ENCODE measurements around the gene CCL20.

Gene CCL20

DNA sequence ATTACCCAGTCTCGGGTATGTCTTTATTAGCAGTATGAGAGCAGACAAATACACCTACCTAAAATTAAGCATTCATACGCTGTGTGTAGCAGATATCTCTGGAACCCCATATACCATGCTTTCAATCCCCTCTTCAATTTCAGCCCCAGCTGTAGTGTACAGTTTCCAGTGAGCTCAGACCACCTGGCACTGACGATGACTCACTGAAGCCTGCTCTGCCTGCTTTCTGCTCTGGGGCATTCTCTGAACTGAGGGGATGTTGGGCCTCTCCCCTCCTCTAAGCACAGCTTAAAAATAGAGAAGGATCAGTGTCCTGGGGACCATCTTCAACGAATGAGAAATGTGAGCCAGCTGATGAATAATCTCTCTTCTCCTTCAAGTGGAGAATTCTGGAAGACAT is 8.7 kb upstream of the CCL20 start:
- no peak for DNase-seq

DNA sequence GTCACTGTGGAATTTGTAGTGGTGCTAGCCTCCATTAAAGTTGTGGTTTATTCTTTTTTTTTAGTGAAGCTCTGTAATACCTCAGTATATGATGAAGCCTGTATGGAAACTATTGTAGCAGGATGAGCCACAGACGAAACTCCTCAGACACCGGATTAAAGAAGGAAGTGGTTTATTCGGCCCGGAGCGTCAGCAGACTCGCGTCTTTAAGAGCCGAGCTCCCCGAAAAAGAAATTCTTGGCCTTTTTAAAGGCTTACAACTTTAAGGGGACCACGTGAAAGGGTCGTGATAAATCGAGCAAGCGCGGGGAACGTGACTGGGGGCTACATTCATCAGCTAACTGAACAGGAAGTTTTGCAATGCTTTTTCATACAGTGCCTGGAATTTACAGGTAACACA is 8.1 kb upstream of the CCL20 start:
- no peak for DNase-seq

DNA sequence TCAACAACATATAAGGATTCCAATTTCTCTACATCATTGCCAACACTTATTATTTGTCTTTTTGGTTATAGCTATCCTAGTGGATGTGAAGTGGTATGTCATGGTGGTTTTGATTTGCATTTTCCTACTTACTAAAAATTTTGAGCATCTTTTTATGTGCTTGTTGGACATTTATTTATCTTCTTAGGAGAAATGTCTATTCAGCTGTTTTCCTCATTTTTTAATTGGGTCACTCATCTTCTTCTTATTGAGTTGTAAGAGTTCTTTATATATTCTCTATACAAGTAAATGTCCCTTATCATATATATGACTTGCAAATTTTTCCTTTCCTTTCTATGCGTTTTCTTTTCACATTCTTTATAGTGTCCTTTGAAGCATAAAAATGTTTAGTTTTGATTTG is 4.7 kb upstream of the CCL20 start:
- no peak for DNase-seq

DNA sequence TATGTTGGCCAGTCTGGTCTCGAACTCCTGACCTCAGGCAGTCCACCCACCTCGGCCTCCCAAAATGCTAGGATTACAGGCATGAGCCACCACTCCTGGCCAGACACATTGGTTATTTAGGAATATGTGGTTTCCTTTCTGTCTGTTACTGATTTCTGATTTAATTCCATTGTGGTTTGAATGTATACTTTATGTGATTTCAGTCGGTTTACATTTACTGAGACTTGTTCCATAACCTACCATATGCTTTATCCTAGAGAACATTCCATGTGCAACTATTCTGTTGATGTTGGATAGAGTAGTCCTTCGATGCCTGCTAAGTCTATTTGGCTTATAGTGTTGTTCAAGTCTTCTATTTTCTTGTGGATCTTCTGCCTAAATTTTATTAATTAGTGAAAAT is 1.6 kb upstream of the CCL20 start:
- DNase-seq: no peak

DNA sequence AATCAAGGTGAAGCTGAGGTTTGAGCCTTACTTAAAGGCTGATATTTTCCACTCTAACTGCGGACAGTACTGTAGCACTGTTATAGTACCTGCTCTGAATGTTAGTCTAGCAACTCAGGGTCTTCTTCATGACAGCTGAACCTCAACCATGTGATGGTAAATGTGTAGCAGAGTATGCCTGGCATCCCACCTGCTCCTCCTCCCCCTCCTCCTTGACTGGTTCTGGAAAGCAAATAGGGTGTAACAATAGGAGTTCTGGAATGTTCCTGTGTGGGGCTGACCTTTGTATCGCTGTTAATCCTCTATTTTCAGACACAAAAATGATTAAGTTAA is 447 bp upstream of the CCL20 start:
- no peak for DNase-seq

DNA sequence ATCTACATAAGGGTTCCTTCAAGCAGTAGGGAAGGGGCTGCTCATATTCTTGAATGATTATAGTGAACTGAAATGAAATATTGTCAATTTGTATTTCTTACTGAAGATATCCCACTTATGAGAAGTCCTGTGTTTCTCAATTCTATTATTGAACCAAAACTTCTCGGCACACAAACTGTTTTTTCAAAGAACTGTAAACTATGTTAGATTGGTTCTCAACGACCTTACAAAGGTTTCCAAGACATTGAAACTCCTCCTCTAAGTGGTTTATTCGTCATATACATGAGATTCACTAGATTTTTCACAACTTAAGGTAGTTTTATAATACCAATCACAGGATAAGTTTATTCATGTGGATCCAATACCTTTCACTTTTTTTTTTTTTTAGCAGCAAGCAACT is 1.4 kb downstream of the CCL20 start:
- DNase-seq: no peak

DNA sequence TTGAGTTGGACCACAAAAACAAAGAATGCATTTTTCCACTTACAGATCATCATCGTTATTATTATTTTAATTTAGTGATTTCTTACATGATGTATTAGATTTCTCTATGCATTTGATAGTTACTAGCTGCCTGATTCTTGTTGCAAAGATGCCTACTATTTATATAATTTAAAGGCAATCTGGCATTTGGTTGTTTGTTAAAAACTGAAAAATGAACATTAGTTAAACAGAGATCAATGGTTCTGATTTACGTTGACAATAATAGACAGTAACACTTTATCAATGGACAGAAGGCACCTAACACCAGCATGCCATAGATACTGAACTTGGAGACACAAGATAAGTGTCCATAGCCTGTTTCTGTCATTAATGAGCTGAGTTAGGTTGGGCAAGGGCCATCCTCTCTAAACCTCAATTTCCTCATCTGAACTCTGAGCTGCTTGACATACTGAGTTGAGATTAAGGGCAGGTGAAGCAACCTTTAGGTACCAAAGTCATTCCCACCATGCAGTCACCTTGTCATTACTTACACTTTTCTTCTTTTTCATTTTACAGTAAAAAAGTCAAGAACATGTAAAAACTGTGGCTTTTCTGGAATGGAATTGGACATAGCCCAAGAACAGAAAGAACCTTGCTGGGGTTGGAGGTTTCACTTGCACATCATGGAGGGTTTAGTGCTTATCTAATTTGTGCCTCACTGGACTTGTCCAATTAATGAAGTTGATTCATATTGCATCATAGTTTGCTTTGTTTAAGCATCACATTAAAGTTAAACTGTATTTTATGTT is 3.1 kb downstream of the CCL20 start:
- DNase-seq: no peak

DNA sequence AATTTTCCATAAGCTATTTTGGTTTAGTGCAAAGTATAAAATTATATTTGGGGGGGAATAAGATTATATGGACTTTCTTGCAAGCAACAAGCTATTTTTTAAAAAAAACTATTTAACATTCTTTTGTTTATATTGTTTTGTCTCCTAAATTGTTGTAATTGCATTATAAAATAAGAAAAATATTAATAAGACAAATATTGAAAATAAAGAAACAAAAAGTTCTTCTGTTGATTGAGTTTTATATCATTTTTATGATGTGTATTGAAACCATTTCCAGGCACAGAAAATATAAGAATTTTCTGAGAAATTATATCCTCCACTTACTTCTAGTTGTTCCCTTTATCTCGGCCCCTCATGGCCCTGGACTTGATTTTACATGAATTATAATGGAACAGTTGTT is 3.7 kb downstream of the CCL20 start:
- DNase-seq: no peak

DNA sequence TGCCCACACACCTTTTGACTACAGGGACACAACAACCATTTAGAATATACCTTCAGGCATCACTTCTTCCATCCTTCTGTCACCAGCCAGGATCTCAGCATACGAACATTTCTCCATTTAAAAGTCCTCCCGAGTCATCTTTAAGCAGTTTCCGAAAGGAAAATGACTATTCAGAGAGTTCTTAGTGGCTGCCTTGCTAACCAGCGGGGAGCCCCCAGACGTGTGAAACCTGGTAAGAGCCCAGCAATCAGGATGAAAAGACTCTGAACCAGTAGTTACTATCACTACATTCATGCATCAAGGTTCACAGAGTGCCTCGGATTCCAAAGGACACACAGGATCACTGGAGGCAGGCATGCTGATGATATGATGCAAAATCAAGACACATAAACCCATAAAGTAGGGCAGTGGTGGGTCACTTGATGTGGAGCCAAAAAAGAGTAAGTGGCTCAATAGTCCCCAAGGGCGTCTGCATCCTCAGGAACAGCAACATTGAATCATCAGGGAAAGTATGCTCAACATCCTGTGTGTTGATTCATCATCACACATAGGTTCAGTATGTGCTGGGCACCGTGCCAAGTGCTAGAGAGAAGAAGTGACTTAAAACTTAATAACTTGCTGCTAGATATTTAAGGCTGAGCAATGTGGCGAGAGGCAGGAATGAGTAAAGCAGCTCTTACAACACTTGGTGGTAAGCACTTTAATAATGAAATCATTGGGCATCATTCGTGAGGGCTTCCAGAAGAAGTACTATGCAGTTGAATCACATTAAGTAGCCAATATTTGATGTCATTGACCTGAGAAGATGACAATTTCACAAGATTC is 4.4 kb downstream of the CCL20 start:
- no peak for DNase-seq

DNA sequence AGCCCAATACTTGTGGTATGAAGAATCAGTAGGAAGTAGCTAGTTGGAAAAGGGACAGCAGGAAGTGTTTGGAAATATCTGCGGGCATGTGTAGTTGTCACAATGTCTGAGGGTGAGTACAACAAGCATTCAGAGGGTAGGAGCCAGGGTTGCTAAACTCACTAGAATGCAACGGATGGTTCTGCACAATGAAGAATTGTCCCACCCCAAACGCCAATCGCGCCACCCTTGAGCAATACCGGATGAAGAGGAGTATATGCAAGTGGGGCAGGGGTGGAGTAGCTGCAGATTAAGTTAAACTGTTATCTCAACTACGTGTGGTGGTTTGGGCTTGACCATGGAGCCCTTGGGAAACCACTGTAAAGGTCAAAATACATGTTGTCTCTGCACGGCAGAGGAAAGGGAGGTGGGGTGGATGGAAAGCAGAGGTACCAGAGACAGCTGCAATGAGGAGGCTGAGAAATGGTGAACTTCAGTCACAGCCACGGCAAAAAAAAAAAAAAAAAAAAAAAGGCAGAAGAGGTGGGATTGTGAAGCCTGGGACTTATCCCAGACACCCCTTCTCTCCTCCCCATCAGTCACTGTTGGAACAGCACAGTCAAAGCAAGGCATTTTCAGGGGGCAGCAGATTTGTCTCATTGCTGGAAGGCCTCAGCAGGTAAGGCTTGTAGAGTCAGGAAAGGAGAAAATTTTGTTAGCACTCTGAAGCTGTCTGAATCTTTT is 5.2 kb downstream of the CCL20 start:
- DNase-seq: no peak

DNA sequence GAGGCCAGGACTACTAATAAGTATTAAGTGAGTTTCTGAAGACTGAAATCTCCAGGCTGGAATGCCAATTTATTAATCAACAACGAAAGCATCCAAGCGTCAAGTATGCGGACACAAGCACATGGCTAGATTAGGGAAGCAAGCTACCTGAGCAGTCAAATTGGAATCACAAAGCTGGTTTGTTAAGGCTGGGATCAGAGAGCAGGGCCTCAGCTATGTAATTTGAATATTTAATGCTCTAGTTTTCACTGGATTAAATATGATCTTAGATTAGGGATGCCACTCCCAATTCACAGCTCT is 5.7 kb downstream of the CCL20 start:
- no peak for DNase-seq

DNA sequence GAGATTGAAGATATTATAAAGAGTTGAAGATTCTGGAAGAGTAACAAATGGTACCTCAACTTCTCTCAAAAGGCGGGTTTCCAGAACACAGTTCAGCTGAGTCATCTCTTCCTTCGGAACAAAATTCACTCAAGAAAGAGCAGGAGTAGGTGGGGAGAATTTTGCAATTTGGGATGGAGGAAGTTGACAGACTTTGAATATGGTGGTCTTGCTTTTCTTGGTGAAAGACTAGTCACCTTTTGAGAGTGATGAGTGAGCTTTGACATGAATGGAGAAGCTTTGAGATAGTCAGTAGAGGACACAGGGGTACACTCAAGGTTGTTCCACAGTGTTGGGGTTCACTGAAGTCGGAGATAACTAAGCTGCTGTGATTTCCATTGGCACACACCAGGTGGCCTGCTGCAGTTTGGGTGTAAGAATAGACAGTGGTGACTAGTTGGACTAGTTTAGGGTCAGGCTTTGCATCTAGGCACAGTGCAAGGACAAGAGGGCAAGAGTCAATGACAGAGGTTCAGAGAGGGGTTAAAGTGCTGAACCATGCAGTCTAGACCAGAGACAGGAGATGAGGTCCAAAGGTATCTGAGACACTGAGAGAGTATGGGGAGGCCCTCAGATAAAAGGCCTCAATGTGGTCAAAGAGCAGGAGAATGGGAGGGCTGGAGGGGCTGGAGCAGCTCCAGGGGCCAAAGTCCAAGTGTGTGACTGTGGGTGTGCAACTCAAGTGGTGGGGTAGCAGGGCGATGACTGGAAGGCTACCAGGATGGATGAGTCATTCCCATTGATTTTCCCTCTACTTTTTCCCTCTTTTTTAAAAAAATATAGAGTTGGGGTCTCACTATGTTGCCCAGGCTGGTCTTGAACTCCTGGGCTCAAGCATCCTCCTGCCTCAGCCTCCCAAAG is 7.7 kb downstream of the CCL20 start:
- DNase-seq: no peak

DNA sequence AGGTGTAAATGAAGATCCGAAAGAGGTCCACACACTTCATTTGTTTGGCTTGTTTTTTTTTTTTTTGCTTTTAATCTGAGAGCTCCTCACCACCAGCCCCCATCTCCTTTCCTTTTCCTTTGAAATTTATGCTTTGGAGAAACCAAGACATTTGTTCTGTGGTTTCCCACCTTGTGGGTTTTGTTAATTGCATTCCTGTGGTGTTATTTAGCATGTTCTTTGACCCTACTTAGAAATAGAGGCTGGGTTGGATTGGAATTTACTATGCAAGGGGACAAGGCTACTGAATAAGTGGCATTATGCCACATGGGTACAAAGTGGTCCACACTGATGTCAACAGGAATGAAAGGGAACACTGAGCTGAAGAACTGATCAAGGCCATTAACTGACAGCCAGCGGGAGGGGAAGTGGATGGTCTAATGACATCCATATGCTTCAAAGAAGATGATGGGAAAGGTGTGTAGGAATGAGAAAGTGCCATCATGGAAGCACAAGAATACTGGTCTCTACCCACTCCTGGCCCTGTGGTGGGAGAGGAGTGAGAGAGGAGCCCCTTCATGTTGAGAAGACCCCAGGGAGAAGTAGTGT is 8.9 kb downstream of the CCL20 start:
- DNase-seq: no peak

DNA sequence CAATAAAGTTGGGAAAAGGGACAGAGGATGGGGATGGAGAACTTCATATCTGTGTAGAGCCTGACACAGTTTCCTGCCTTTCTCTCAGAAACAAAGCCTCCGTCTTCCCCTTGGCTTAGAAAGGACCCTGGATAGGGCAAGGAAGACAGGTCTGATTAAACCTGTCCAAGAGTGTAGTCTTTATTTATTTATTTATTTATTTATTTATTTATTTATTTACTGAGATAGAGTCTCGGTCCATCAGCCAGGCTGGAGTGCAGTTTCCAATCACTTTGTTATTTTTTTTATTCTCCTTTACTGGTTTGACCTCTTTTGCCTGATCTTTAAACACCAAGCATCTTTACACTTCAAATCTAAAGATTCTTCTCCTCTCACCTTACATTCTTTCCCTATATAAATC is 10.3 kb downstream of the CCL20 start:
- no peak for DNase-seq

DNA sequence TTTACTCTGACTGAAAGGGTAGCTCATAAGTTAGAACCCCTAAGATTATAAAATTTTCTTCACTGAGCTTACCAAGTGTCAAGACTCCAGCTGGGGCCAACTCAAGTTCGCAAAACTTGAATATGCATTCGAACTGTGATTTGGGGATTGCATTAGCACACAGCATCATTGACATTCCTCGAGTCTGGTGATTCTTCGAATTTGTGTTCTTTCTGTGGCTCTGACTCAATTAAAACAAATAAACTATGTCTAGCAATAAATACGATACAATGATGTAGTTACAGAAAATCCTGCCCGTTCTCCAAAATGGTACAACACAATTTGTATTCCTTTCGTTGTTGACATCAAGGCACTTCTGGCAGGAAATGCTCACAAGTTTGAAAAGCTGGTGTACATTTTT is 11.1 kb downstream of the CCL20 start:
- DNase-seq: no peak

DNA sequence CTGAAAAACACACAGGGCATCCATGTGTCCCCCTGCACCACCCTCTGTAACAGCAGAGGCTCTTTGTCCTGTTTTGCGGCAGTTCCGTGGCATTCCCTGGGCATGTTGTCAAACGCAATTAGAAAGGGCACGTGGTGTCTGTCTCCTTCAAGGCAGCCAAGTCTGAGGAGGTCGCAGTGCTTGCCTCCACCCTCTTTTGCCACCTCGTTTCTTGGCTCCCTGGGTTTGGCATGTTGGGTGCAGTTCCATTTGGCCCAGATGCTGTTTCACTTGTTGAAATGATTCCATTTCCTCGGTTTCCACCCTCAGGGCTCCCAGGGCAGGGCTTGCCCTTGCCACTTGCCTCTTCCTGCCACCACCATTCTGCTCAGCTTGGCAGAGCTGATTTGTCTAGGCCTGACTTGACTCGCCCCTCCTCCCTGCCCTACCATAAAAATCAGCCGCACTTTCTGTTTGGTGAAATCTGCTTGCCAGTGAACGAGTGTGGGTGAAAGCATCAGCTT is 12.4 kb downstream of the CCL20 start:
- no peak for DNase-seq

DNA sequence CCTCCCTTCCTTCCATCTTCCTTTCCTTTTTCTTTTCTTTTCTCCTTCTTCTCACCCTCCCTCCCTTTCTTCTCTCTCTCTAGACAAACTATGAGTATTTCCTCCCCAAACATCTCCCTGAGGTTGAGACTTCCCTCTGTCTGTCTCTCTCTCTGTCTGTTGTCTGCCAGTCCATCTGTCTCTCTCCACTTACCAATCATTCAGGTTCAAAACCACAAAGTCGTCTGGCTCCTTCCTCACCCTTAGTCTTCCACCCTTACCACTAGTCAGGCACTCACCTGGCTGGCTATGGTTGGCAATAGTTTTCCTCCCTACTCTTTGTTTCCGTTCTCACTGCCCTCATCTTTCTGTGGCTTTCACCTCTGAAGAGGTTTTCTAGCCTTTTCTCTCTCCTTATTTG is 12.9 kb downstream of the CCL20 start:
- no peak for DNase-seq

DNA sequence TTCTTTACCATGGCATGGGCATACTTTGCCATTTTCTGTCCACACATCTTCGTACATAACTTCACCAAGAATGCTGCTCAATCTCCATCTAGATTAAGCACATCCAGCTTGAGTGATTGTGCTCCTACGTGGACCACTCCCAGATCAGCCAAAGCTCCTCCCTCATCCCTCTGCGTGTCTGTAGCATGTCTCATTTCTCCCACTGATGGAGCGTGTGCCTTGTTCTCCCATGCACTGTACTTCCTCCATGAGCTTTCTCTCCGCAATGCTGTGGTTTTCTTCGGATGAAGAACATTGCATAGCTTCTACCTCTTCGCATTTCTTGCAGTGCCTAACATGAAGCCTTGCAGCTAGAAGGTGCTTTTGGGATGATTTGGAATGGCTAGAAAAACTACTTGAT is 13.5 kb downstream of the CCL20 start:
- DNase-seq: no peak

DNA sequence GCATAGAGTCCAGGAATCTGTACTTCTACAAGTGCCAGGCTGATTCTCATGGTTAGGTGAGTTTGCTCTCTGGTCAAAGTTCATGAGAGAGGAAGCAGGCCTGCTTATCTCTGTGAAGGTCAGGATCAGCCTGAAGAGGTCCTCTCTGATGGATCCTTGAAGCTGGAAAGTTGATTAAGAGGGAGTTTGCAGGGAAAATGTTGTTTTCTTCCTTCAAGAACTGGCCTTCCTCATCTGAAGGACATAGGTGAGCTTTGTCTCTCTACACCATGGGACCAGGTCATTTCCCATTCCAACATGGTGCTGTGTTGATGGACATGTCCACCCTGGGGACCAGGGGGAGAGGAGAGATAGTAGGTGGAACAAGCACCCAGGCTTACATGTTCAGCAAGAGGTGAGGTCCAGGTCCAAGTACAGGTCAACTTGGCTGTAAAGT is 14.9 kb downstream of the CCL20 start:
- no peak for DNase-seq

DNA sequence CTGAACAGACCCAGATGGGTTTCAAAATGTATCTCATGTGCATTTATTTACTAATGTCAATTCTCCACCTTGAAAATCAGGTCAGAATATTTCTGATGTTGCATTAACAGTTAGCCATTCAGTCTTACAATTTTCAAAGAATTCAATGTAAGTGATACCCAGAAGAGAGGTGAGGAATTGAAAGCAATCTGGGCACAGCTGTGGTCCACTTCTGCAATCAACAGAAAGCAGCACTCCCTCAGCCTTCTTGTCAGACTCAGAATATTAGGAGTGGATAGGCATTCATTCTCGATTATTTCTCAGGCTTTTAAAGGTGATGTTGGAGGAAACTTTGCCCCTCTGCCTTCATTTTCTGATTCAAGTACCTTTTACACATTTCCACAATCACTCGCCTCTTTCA is 15.7 kb downstream of the CCL20 start:
- DNase-seq: no peak

DNA sequence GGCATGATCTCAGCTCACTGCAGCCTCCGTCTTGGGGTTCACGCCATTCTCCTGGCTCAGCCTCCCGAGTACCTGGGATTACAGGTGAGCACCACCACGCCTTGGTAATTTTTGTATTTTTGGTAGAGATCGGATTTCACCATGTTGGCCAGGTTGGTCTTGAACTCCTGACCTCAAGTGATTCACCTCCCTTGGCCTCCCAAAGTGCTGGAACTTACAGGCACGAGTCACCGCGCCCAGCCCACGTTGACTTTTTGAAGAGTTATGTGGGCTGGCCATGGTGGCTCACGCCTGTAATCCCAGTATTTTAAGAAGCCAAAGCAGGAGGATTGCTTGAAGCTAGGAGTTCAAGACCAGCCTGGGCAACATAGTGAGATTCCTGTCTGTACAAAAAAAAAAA is 20.8 kb downstream of the CCL20 start:
- no peak for DNase-seq

DNA sequence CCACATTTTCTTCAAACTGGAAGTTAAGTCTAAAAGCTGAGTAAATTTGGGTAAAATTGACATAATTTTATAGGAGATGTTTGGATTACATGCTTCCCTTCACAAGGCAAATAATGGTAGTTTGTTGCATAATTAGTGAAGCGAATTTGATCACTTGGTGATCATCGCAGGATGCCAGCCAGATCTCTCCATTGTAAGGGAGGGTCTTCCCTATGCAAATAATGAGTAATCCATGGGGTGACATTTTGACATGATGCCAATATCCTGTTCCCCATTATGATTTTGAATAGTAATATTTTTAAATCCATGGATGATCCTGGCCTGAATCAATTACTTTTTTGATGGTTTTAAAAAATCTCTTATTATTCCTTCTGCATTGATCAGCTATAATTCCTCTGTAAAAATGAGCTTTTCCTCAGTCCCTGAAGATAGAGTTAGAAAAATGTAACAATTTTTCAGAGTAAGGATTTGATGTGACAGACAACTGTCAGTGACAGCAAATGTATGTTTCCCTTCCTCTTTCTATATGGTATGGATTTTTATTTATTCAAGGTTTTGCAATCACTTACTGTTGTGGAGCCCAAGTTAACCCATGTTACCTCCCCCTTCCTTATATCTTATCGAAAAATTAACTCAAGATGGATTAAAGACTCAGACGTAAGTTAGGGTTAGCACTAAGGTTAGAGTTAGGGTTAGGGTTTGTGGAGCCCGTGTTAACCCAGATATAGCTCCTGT is 21.4 kb downstream of the CCL20 start:
- DNase-seq: no peak
